ENCODE measurements around the gene ASB16. TPM values are rescaled to one million over a fixed set of nuclear protein-coding genes. Genes with fewer than 3 reads are reported as not detected.

Gene ASB16
- total and polyA plus RNA-seq, 9 of the 15 experiments (the other 6 are each of a cell fraction or from before 2014, with no cell fraction given) = 0.03 to 0.07 TPM; not detected in 7

- TF ChIP-seq GTF2F1 (IDR thresholded peaks at IDR 0.05; ENCODE audit: low read depth, low read length) (no peak), TEAD1 (CRISPR knock-in tag; IDR thresholded peaks at IDR 0.05) (no peak), BRCA1 (IDR thresholded peaks at IDR 0.05) (no peak), BRCA1 (CRISPR knock-in tag; IDR thresholded peaks at IDR 0.05) (no peak), ELK3 (CRISPR knock-in tag; IDR thresholded peaks at IDR 0.05) (no peak), TRIM24 (IDR thresholded peaks at IDR 0.05) (peak in 1 of 2 experiments; percentile 33; a peak in 1 of 4 replicates), HDAC1 (IDR thresholded peaks at IDR 0.05) (peak in 1 of 2 experiments; percentile 40; a peak in 1 of 4 replicates), STAT5B (CRISPR knock-in tag; IDR thresholded peaks at IDR 0.05) (no peak), NCOR1 (IDR thresholded peaks at IDR 0.05) (no peak), ZNF212 (CRISPR knock-in tag; IDR thresholded peaks at IDR 0.05) (no peak), ELF4 (CRISPR knock-in tag; IDR thresholded peaks at IDR 0.05) (no peak), ZBTB12 (CRISPR knock-in tag; IDR thresholded peaks at IDR 0.05) (no peak), NFE2 (IDR thresholded peaks at IDR 0.05; ENCODE audit: low read depth) (no peak), HNRNPL (IDR thresholded peaks at IDR 0.05; ENCODE audit: low read depth, low read length) (no peak), HMGN3 (IDR thresholded peaks at IDR 0.05; ENCODE audit: borderline replicate concordance, extremely low read depth, insufficient read length, low read depth, low read length) (no peak), ARID3A (IDR thresholded peaks at IDR 0.05; ENCODE audit: borderline replicate concordance, low read depth, low read length) (no peak), CBFA2T2 (conservative IDR thresholded peaks at IDR 0.05) (no peak), MBD1 (CRISPR knock-in tag; IDR thresholded peaks at IDR 0.05) (no peak), TCF7 (IDR thresholded peaks at IDR 0.05; ENCODE audit: borderline replicate concordance) (no peak), FOXP1 (CRISPR knock-in tag; IDR thresholded peaks at IDR 0.05) (no peak), SAFB2 (IDR thresholded peaks at IDR 0.05; ENCODE audit: borderline replicate concordance, low read depth, low read length, severe bottlenecking) (no peak)
Observed at GRCh38 chr17:44220213-44221083, 49.9 kb downstream of the ASB16 start (continued).
